ENCODE data around the gene ABCA2. TPM values are rescaled to one million over a fixed set of nuclear protein-coding genes. Genes with fewer than 3 reads are reported as not detected.
A peak's percentile ranks its signal among the peaks of the same experiment; 100 is the strongest.

The ABCA2 gene
- polyA plus RNA-seq, 1 donor = 25.3 TPM

GRCh38 chr9:136994888-136995230 is 33.2 kb downstream of the ABCA2 start:
- peak in 1 of 2 donors; percentile 46 for DNase-seq
- Histone ChIP-seq H3K4me3 (ENCODE audit: low read length) (no peak overlapping the region), H3K4me1 (ENCODE audit: control insufficient read depth, insufficient read depth, low read length) (peaks cover 36% of the 10 kb centered on the region), H3K36me3 (ENCODE audit: control insufficient read depth, insufficient read depth, low read length) (peaks cover 6% of the 10 kb centered on the region), H3K9me3 (ENCODE audit: control insufficient read depth, low read depth, low read length) (peaks cover 13% of the 10 kb centered on the region), H3K27ac (ENCODE audit: low read length) (no peak overlapping the region), H3K27me3 (ENCODE audit: control insufficient read depth, insufficient read depth, low read length) (peaks cover 44% of the 10 kb centered on the region)
- no CpG with 5 or more reads among the region's 40 CpGs for WGBS (ENCODE audit: insufficient coverage, low lambda C conversion rate)

- peaks cover 44% of the 10 kb centered on the region for H3K27me3 ChIP-seq (ENCODE audit: control insufficient read depth, insufficient read depth, low read length)
- DNase-seq = no peak
- no peak overlapping the region for H3K27ac ChIP-seq (ENCODE audit: low read length)
- peaks cover 6% of the 10 kb centered on the region for H3K36me3 ChIP-seq (ENCODE audit: control insufficient read depth, insufficient read depth, low read length)
- no CpG with 5 or more reads among the region's 54 CpGs for WGBS (ENCODE audit: insufficient coverage, low lambda C conversion rate)
- peaks cover 13% of the 10 kb centered on the region for H3K9me3 ChIP-seq (ENCODE audit: control insufficient read depth, low read depth, low read length)
- H3K4me3 ChIP-seq (ENCODE audit: low read length) = no peak overlapping the region
- H3K4me1 ChIP-seq (ENCODE audit: control insufficient read depth, insufficient read depth, low read length) = peaks cover 36% of the 10 kb centered on the region
These were observed 33.7 kb downstream of the ABCA2 start for GRCh38 chr9:136994180-136994887.

- no peak for DNase-seq
- Histone ChIP-seq H3K4me1 (ENCODE audit: control insufficient read depth, insufficient read depth, low read length) (peaks cover 36% of the 10 kb centered on the region), H3K27me3 (ENCODE audit: control insufficient read depth, insufficient read depth, low read length) (peaks cover 43% of the 10 kb centered on the region), H3K36me3 (ENCODE audit: control insufficient read depth, insufficient read depth, low read length) (peaks cover 6% of the 10 kb centered on the region), H3K9me3 (ENCODE audit: control insufficient read depth, low read depth, low read length) (peaks cover 13% of the 10 kb centered on the region), H3K4me3 (ENCODE audit: low read length) (peak overlapping the region; percentile 69), H3K27ac (ENCODE audit: low read length) (no peak overlapping the region)
- WGBS (ENCODE audit: insufficient coverage, low lambda C conversion rate) = no CpG with 5 or more reads among the region's 18 CpGs
These were observed 35.1 kb downstream of the ABCA2 start for GRCh38 chr9:136992819-136993369.

GRCh38 chr9:136991993-136992818 is 35.8 kb downstream of the ABCA2 start, which contains the start of gene PAXX:
Gene PAXX, plus strand, starts transcription at chr9:136992422. Its CDS starts 22 bp downstream, at chr9:136992444.
- Histone ChIP-seq H3K9me3 (ENCODE audit: control insufficient read depth, low read depth, low read length) (peaks cover 13% of the 10 kb centered on the region), H3K36me3 (ENCODE audit: control insufficient read depth, insufficient read depth, low read length) (peaks cover 6% of the 10 kb centered on the region), H3K27ac (ENCODE audit: low read length) (peak within 1 kb of the TSS; percentile 42), H3K4me1 (ENCODE audit: control insufficient read depth, insufficient read depth, low read length) (peaks cover 32% of the 10 kb centered on the region), H3K27me3 (ENCODE audit: control insufficient read depth, insufficient read depth, low read length) (peaks cover 43% of the 10 kb centered on the region), H3K4me3 (ENCODE audit: low read length) (peak within 1 kb of the TSS; percentile 69)
- DNase-seq = peak; percentile 88
- no CpG with 5 or more reads among the region's 92 CpGs for WGBS (ENCODE audit: insufficient coverage, low lambda C conversion rate)

- WGBS (ENCODE audit: insufficient coverage, low lambda C conversion rate) = no CpG with 5 or more reads among the region's 10 CpGs
- peaks cover 6% of the 10 kb centered on the region for H3K36me3 ChIP-seq (ENCODE audit: control insufficient read depth, insufficient read depth, low read length)
- peaks cover 41% of the 10 kb centered on the region for H3K27me3 ChIP-seq (ENCODE audit: control insufficient read depth, insufficient read depth, low read length)
- no peak overlapping the region for H3K27ac ChIP-seq (ENCODE audit: low read length)
- no peak overlapping the region for H3K4me3 ChIP-seq (ENCODE audit: low read length)
- peaks cover 23% of the 10 kb centered on the region for H3K4me1 ChIP-seq (ENCODE audit: control insufficient read depth, insufficient read depth, low read length)
- peaks cover 14% of the 10 kb centered on the region for H3K9me3 ChIP-seq (ENCODE audit: control insufficient read depth, low read depth, low read length)
- DNase-seq = no peak
These were observed 37.7 kb downstream of the ABCA2 start for GRCh38 chr9:136990242-136990911.

- Histone ChIP-seq H3K4me3 (ENCODE audit: low read length) (no peak overlapping the region), H3K36me3 (ENCODE audit: control insufficient read depth, insufficient read depth, low read length) (peaks cover 4% of the 10 kb centered on the region), H3K9me3 (ENCODE audit: control insufficient read depth, low read depth, low read length) (peaks cover 17% of the 10 kb centered on the region), H3K27me3 (ENCODE audit: control insufficient read depth, insufficient read depth, low read length) (peaks cover 43% of the 10 kb centered on the region), H3K4me1 (ENCODE audit: control insufficient read depth, insufficient read depth, low read length) (peaks cover 24% of the 10 kb centered on the region), H3K27ac (ENCODE audit: low read length) (no peak overlapping the region)
- DNase-seq = no peak
- no CpG with 5 or more reads among the region's 4 CpGs for WGBS (ENCODE audit: insufficient coverage, low lambda C conversion rate)
These were observed 39.2 kb downstream of the ABCA2 start for GRCh38 chr9:136988872-136989271.

GRCh38 chr9:136985853-136986252 is 42.2 kb downstream of the ABCA2 start:
- Histone ChIP-seq H3K27ac (ENCODE audit: low read length) (no peak overlapping the region), H3K36me3 (ENCODE audit: control insufficient read depth, insufficient read depth, low read length) (no peaks in the 10 kb centered on the region), H3K4me1 (ENCODE audit: control insufficient read depth, insufficient read depth, low read length) (peaks cover 10% of the 10 kb centered on the region), H3K4me3 (ENCODE audit: low read length) (no peak overlapping the region), H3K27me3 (ENCODE audit: control insufficient read depth, insufficient read depth, low read length) (peaks cover 45% of the 10 kb centered on the region), H3K9me3 (ENCODE audit: control insufficient read depth, low read depth, low read length) (peaks cover 13% of the 10 kb centered on the region)
- DNase-seq = no peak
- WGBS (ENCODE audit: insufficient coverage, low lambda C conversion rate) = 20% methylated on average over 1 of the region's 33 CpGs

GRCh38 chr9:136985027-136985602 is 42.9 kb downstream of the ABCA2 start:
- H3K4me3 ChIP-seq (ENCODE audit: low read length) = no peak overlapping the region
- peaks cover 10% of the 10 kb centered on the region for H3K4me1 ChIP-seq (ENCODE audit: control insufficient read depth, insufficient read depth, low read length)
- H3K27me3 ChIP-seq (ENCODE audit: control insufficient read depth, insufficient read depth, low read length) = peaks cover 45% of the 10 kb centered on the region
- H3K27ac ChIP-seq (ENCODE audit: low read length) = no peak overlapping the region
- peaks cover 13% of the 10 kb centered on the region for H3K9me3 ChIP-seq (ENCODE audit: control insufficient read depth, low read depth, low read length)
- DNase-seq = no peak
- no peaks in the 10 kb centered on the region for H3K36me3 ChIP-seq (ENCODE audit: control insufficient read depth, insufficient read depth, low read length)
- WGBS (ENCODE audit: insufficient coverage, low lambda C conversion rate) = no CpG with 5 or more reads among the region's 48 CpGs

GRCh38 chr9:136984464-136985026 is 43.5 kb downstream of the ABCA2 start:
- no CpG with 5 or more reads among the region's 29 CpGs for WGBS (ENCODE audit: insufficient coverage, low lambda C conversion rate)
- DNase-seq = no peak
- Histone ChIP-seq H3K9me3 (ENCODE audit: control insufficient read depth, low read depth, low read length) (peaks cover 13% of the 10 kb centered on the region), H3K4me1 (ENCODE audit: control insufficient read depth, insufficient read depth, low read length) (peaks cover 10% of the 10 kb centered on the region), H3K27ac (ENCODE audit: low read length) (no peak overlapping the region), H3K27me3 (ENCODE audit: control insufficient read depth, insufficient read depth, low read length) (peaks cover 45% of the 10 kb centered on the region), H3K36me3 (ENCODE audit: control insufficient read depth, insufficient read depth, low read length) (no peaks in the 10 kb centered on the region), H3K4me3 (ENCODE audit: low read length) (no peak overlapping the region)
